ENCODE measurements around the gene SLC28A2. TPM values are rescaled to one million over a fixed set of nuclear protein-coding genes. Genes with fewer than 3 reads are reported as not detected.

The SLC28A2 gene
- total and polyA plus RNA-seq, 2 donors (not counting 1 experiment from before 2014, with no cell fraction given), result not detected

DNA sequence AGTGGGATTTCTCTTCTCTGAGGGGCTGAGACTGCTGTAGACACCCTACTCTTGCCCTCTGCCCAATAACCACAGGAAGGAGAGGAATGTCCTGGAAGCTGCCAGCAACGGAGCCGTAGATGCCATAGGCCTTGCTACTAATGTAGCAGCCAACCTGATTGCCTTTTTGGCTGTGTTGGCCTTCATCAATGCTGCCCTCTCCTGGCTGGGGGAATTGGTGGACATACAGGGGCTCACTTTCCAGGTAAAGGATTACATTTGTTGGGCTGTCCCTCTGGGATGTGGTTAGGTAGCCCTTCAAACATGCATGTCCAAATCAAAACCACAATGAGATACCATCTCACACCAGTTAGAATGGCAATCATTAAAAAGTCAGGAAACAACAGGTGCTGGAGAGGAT, 16.1 kb downstream of the SLC28A2 start:
- no peaks in the 10 kb centered on the region for H3K9me3 ChIP-seq (ENCODE audit: control extremely low read depth in 1 of 3, control insufficient read depth in 2 of 3, insufficient read depth in 1 of 3, low read length in 2 of 3)
- no peak overlapping the region for H3K4me3 ChIP-seq (ENCODE audit: control extremely low read depth in 1 of 5, extremely low read depth in 1 of 5, insufficient read depth in 1 of 5, low read depth in 2 of 5, low read length in 4 of 5)
- H3K9ac ChIP-seq (ENCODE audit: low read length), result no peak overlapping the region
- H3K27ac ChIP-seq (ENCODE audit: low read length in 2 of 2), result no peak overlapping the region
- no peak overlapping the region for H3K4me2 ChIP-seq (replicated peaks; ENCODE audit: low read depth, low read length, poor library complexity, severe bottlenecking)
- intact Hi-C loops (cut with micrococcal nuclease), result loop anchor here (2.0 kb wide), 1 partner anchor 105 kb away; no protein-coding TSS in a partner anchor
- ChIA-PET CTCF (interaction anchor here (0.6 to 1.6 kb wide), 5 partner anchors 9 to 141 kb away, joined by 3 to 8 read pairs (median 3); no protein-coding TSS in a partner anchor), POLR2A (no interaction called here)
- WGBS (ENCODE audit: insufficient coverage), result 75% methylated on average over 2 of the region's 2 CpGs
- H3K4me1 Mint-ChIP-seq, result no peaks in the 10 kb centered on the region
- no peaks in the 10 kb centered on the region for H3K36me3 ChIP-seq (replicated peaks in 1 of 2; ENCODE audit: control extremely low read depth in 1 of 2, control insufficient read depth in 1 of 2, extremely low read depth in 1 of 2, insufficient read depth in 2 of 2, low read length in 1 of 2)
- H3K4me1 ChIP-seq (ENCODE audit: control insufficient read depth in 2 of 2, insufficient read depth in 2 of 2, low read length in 2 of 2), result no peaks in the 10 kb centered on the region
- no peaks in the 10 kb centered on the region for H3K9me3 Mint-ChIP-seq (ENCODE audit: insufficient read depth)
- H3K79me2 ChIP-seq (ENCODE audit: control insufficient read depth, insufficient read depth, low read length), result no peaks in the 10 kb centered on the region
- TF ChIP-seq CTCF (IDR thresholded peaks at IDR 0.05) (no peak), EZH2 (IDR thresholded peaks at IDR 0.05; ENCODE audit: borderline replicate concordance, insufficient read depth, low read depth, low read length, poor library complexity, severe bottlenecking) (no peak)
- H3K4me3 Mint-ChIP-seq, result no peak overlapping the region
- ATAC-seq (ENCODE audit: low read depth), result no peak
- H3K27me3 Mint-ChIP-seq, result peaks cover 16% of the 10 kb centered on the region
- H3K27me3 ChIP-seq (replicated peaks in 1 of 4; ENCODE audit: control extremely low read depth in 1 of 4, control insufficient read depth in 3 of 4, insufficient read depth in 4 of 4, low read length in 3 of 4), result no peaks in the 10 kb centered on the region
- H3K27ac Mint-ChIP-seq, result no peak overlapping the region
- no peak overlapping the region for H2AFZ ChIP-seq (ENCODE audit: insufficient read depth, low read depth, low read length, poor library complexity, severe bottlenecking)
- peak; percentile 22 for DNase-seq
- no peaks in the 10 kb centered on the region for H4K20me1 ChIP-seq (ENCODE audit: control insufficient read depth, insufficient read depth, low read length, poor library complexity, severe bottlenecking)

DNA sequence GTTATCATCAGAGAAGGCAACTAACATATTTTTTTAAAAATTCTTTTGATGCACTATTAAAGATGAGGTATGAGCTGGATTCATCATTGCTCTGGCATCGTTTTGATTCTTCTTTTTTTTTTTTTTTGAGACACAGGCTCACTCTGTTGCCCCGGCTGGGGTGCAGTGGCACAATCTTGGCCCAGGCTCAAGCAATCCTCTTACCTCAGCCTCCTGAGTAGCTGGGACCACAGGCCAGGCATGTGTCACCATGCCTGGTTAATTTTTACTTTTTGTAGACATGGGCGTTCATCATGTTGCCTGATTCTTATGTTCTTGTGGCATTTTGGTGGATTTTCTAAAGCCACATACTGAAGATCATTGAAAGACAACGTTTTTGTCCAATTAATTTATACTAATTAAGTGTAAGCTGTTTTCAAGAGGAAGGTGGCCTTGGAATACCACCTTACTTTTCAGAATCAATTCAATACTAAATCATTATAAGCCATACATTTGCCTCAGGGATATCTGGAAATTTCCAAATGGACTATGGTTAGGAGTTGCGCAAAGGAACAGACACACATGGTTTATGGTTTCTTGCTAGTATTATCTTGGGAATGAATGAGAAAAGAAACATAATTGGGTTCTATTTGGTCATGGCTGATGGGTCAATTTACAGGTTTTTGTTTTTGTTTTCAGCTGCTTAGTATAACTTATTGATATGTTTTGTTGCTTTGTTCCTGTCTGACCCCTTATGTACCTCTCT, 22.8 kb downstream of the SLC28A2 start:
- peaks cover 13% of the 10 kb centered on the region for H3K27me3 Mint-ChIP-seq
- Histone ChIP-seq H4K20me1 (ENCODE audit: control insufficient read depth, insufficient read depth, low read length, poor library complexity, severe bottlenecking) (no peaks in the 10 kb centered on the region), H3K4me2 (replicated peaks; ENCODE audit: low read depth, low read length, poor library complexity, severe bottlenecking) (no peak overlapping the region), H3K27me3 (replicated peaks in 1 of 4; ENCODE audit: control extremely low read depth in 1 of 4, control insufficient read depth in 3 of 4, insufficient read depth in 4 of 4, low read length in 3 of 4) (no peaks in the 10 kb centered on the region), H3K4me3 (ENCODE audit: control extremely low read depth in 1 of 5, extremely low read depth in 1 of 5, insufficient read depth in 1 of 5, low read depth in 2 of 5, low read length in 4 of 5) (no peak overlapping the region), H3K79me2 (ENCODE audit: control insufficient read depth, insufficient read depth, low read length) (no peaks in the 10 kb centered on the region), H3K4me1 (ENCODE audit: control insufficient read depth in 2 of 2, insufficient read depth in 2 of 2, low read length in 2 of 2) (peaks cover 9 to 14% of the 10 kb centered on the region in 2 donors), H2AFZ (ENCODE audit: insufficient read depth, low read depth, low read length, poor library complexity, severe bottlenecking) (no peak overlapping the region), H3K9me3 (ENCODE audit: control extremely low read depth in 1 of 3, control insufficient read depth in 2 of 3, insufficient read depth in 1 of 3, low read length in 2 of 3) (peaks cover 0 to 7% (median 0%) of the 10 kb centered on the region in 3 donors), H3K27ac (ENCODE audit: low read length in 2 of 2) (no peak overlapping the region), H3K9ac (ENCODE audit: low read length) (no peak overlapping the region), H3K36me3 (replicated peaks in 1 of 2; ENCODE audit: control extremely low read depth in 1 of 2, control insufficient read depth in 1 of 2, extremely low read depth in 1 of 2, insufficient read depth in 2 of 2, low read length in 1 of 2) (no peaks in the 10 kb centered on the region)
- intact Hi-C loops (cut with micrococcal nuclease), result no loop called here
- POLR2A ChIA-PET, result interaction anchor here (0.7 kb wide), 1 partner anchor 112 kb away, joined by 4 read pairs; no protein-coding TSS in a partner anchor
- no peak overlapping the region for H3K4me3 Mint-ChIP-seq
- no peak for TF ChIP-seq CTCF (IDR thresholded peaks at IDR 0.05)
- no peak for TF ChIP-seq EZH2 (IDR thresholded peaks at IDR 0.05; ENCODE audit: borderline replicate concordance, insufficient read depth, low read depth, low read length, poor library complexity, severe bottlenecking)
- 100% methylated on average over 3 of the region's 5 CpGs for WGBS (ENCODE audit: insufficient coverage)
- H3K27ac Mint-ChIP-seq, result no peak overlapping the region
- peaks cover 10% of the 10 kb centered on the region for H3K4me1 Mint-ChIP-seq
- DNase-seq (no peak), ATAC-seq (ENCODE audit: low read depth) (no peak)
- no peaks in the 10 kb centered on the region for H3K9me3 Mint-ChIP-seq (ENCODE audit: insufficient read depth)
- CTCF ChIA-PET, result interaction anchor here (1.3 to 2.4 kb wide), 3 partner anchors 70 to 112 kb away, joined by 3 to 8 read pairs (median 4); no protein-coding TSS in a partner anchor

Data from B cell (primary cell).